DND-41 (cell line): ENCODE data around the gene OPTC.

Source experiments
- CTCF ChIP-seq: IDR thresholded peaks from 2 replicates; pipeline ENCODE4 v1.5.1; 2012; ENCODE audit warnings: borderline replicate concordance, low read length, moderate library complexity, mild to moderate bottlenecking; ENCODE audit not compliant: poor library complexity, severe bottlenecking; ENCODE audit errors: extremely low read depth
- EZH2 ChIP-seq: IDR thresholded peaks from 3 replicates; pipeline ENCODE4 v1.6.1; 2012; ENCODE audit warnings: borderline replicate concordance, low read depth, mild to moderate bottlenecking, moderate library complexity, low read length, inconsistent platforms; ENCODE audit not compliant: severe bottlenecking

- TF ChIP-seq CTCF (no peak), EZH2 (no peak)
These were observed 37.1 kb downstream of the OPTC start for GRCh38 chr1:203531063-203531462.
